ENCODE measurements around the gene B3GALNT2.

DNA sequence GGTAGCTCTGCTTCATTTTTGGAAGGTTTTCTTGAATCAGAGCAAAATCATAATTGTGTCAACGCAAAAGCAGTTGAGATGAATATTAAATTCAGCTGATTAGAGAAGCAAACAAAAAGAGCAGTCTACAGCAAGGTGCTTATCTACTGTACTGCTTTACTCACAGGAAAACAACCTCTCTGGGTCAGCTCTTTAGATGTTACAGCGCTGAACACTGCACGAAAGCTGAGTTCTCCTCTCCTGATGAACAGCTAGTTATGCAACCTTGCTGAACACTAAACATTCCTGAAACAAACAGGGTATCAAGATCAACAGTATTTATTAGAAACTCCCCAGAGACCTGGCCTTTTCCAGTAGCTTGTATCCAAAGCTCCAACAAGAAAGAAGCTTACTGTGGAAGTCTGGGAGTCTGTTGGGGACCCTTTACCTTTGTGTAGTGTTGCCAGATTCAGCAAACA is 95.7 kb downstream of the B3GALNT2 start:
- no peak for TF ChIP-seq EZH2 (IDR thresholded peaks at IDR 0.05; ENCODE audit: low read length)
- TF ChIP-seq, protein P1, sequence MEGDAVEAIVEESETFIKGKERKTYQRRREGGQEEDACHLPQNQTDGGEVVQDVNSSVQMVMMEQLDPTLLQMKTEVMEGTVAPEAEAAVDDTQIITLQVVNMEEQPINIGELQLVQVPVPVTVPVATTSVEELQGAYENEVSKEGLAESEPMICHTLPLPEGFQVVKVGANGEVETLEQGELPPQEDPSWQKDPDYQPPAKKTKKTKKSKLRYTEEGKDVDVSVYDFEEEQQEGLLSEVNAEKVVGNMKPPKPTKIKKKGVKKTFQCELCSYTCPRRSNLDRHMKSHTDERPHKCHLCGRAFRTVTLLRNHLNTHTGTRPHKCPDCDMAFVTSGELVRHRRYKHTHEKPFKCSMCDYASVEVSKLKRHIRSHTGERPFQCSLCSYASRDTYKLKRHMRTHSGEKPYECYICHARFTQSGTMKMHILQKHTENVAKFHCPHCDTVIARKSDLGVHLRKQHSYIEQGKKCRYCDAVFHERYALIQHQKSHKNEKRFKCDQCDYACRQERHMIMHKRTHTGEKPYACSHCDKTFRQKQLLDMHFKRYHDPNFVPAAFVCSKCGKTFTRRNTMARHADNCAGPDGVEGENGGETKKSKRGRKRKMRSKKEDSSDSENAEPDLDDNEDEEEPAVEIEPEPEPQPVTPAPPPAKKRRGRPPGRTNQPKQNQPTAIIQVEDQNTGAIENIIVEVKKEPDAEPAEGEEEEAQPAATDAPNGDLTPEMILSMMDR (optimal IDR thresholded peaks at IDR 0.05 in 1 of 3, IDR thresholded peaks at IDR 0.05 in 1 of 3, conservative IDR thresholded peaks at IDR 0.05 in 1 of 3; ENCODE audit: extremely low read depth in 1 of 3, insufficient read depth in 2 of 3, low read length in 3 of 3) = no peak
